Peyer's patch (tissue), 4 donors: ENCODE measurements around the gene DIS3L2.

Source experiments
- POLR2A ChIP-seq, 2 donors: fragments of 450-650 bp; IDR thresholded peaks; one replicate each; pipeline ENCODE4 v1.5.1; 2017; ENCODE audit warnings: antibody characterized with exemption in 2 of 2, mild to moderate bottlenecking in 2 of 2, moderate library complexity in 2 of 2
- TF ChIP-seq, protein P1 (sequence below), 6 experiments: fragments of 450-650 bp in 4 of 6; fragments of 200-600 bp in 2 of 6; sonication (generic) in 1 of 6; IDR thresholded peaks; one replicate each; pipeline ENCODE4 v1.5.1; 2017 to 2019; ENCODE audit warnings: antibody characterized with exemption in 6 of 6, mild to moderate bottlenecking in 3 of 6, moderate library complexity in 1 of 6

DNA sequence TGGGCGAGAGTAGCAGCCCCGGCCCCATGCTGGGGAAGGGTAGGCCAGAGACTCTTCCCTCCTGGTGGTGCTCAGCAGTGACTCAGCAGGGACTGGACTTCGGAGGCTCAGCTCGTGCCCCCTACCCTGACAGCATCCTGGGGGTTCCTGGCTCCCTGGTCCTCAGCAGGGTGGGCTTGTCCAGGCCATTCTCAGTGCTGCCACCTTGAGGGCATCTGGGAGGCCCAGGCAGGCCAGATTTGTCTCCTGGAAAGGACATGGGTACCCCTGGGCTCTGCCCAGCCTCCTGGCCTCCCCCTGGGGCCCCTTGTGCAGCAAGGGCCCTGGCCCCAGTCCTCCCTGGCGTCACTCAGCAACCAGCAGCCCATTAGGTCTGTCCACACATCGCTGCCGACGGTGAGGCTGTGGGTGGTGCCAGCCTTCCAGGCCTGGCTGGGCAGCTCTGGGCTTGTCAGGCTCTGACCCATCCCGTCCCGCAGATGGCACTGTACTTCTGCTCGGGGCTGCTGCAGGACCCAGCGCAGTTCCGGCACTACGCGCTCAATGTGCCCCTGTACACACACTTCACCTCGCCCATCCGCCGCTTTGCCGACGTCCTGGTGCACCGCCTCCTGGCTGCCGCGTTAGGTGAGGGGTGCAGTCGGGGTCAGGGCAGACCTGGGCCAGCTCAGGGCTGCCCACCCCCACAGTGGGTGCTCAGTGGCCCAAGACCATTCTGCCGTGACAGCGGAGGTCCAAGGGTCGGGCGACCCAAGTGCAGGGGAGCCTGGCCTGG, 372.0 kb downstream of the DIS3L2 start:
- TF ChIP-seq, protein P1, sequence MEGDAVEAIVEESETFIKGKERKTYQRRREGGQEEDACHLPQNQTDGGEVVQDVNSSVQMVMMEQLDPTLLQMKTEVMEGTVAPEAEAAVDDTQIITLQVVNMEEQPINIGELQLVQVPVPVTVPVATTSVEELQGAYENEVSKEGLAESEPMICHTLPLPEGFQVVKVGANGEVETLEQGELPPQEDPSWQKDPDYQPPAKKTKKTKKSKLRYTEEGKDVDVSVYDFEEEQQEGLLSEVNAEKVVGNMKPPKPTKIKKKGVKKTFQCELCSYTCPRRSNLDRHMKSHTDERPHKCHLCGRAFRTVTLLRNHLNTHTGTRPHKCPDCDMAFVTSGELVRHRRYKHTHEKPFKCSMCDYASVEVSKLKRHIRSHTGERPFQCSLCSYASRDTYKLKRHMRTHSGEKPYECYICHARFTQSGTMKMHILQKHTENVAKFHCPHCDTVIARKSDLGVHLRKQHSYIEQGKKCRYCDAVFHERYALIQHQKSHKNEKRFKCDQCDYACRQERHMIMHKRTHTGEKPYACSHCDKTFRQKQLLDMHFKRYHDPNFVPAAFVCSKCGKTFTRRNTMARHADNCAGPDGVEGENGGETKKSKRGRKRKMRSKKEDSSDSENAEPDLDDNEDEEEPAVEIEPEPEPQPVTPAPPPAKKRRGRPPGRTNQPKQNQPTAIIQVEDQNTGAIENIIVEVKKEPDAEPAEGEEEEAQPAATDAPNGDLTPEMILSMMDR (IDR thresholded peaks at IDR 0.05), result no peak
- no peak for TF ChIP-seq POLR2A (IDR thresholded peaks at IDR 0.05)
